Nephron (organoid): ENCODE data around the gene NLGN4Y.

ENCODE experiments used
- H3K27ac Mint-ChIP-seq, 3 experiments: 2 replicates each; pipeline ENCODE4 v1.8.0; 2020; ENCODE audit warnings: mixed read lengths in 3 of 3, mild to moderate bottlenecking in 2 of 3, moderate library complexity in 1 of 3
- H3K27me3 Mint-ChIP-seq: 2 replicates; pipeline ENCODE4 v1.8.0; 2021; ENCODE audit warnings: low read depth, mild to moderate bottlenecking, moderate library complexity, mixed read lengths
- H3K36me3 Mint-ChIP-seq: 2 replicates; pipeline ENCODE4 v1.8.0; 2020; ENCODE audit warnings: low read depth, mixed read lengths
- H3K4me1 Mint-ChIP-seq: 2 replicates; pipeline ENCODE4 v1.8.0; 2020; ENCODE audit warnings: mixed read lengths
- H3K4me3 Mint-ChIP-seq, 3 experiments: 2 replicates each; pipeline ENCODE4 v1.8.0; 2020; ENCODE audit warnings: mild to moderate bottlenecking in 3 of 3, mixed read lengths in 3 of 3, moderate library complexity in 2 of 3
- H3K9me3 Mint-ChIP-seq: 2 replicates; pipeline ENCODE4 v1.8.0; 2020; ENCODE audit warnings: mixed read lengths
- CTCF ChIP-seq, 3 experiments: fragments of 200-600 bp; sonication (generic); IDR thresholded peaks; one replicate each; pipeline ENCODE4 v1.5.0; 2021; ENCODE audit warnings: antibody characterized with exemption in 3 of 3; ENCODE audit not compliant: unreplicated experiment in 3 of 3

Gene NLGN4Y

GRCh38 chrY:14762903-14763302, 238.6 kb downstream of the NLGN4Y start:
- Mint-ChIP-seq H3K4me1 (no peaks in the 10 kb centered on the region), H3K9me3 (no peaks in the 10 kb centered on the region), H3K27me3 (no peaks in the 10 kb centered on the region), H3K4me3 (no peak overlapping the region), H3K27ac (no peak overlapping the region), H3K36me3 (no peaks in the 10 kb centered on the region)
- TF ChIP-seq CTCF (IDR thresholded peaks at IDR 0.05; ENCODE audit: unreplicated experiment in 3 of 3) = no peak

DNA sequence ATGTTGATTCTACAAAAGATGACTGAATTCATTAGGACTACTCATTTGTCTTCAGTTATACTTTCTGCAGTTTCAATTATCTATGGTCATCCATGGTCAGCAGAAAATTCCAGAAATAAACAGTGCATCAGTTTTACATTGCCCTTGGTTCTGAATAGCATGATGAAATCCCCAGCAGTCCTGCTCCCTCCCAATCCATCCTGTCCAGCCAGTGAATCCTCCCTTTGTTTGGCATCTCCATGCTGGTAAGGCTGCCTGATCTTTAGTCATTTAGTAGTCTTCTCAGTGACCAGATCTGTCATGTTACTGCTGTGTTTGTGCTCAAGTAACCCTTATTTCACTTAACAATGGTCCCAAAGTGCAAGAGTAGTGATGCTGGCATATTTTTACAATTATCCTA, 239.3 kb downstream of the NLGN4Y start:
- Mint-ChIP-seq H3K36me3 (no peaks in the 10 kb centered on the region), H3K4me1 (no peaks in the 10 kb centered on the region), H3K27ac (no peak overlapping the region), H3K27me3 (no peaks in the 10 kb centered on the region), H3K9me3 (no peaks in the 10 kb centered on the region), H3K4me3 (no peak overlapping the region)
- TF ChIP-seq CTCF (IDR thresholded peaks at IDR 0.05; ENCODE audit: unreplicated experiment in 3 of 3) = no peak

- no peaks in the 10 kb centered on the region for H3K27me3 Mint-ChIP-seq
- no peaks in the 10 kb centered on the region for H3K36me3 Mint-ChIP-seq
- no peak for TF ChIP-seq CTCF (IDR thresholded peaks at IDR 0.05; ENCODE audit: unreplicated experiment in 3 of 3)
- H3K4me3 Mint-ChIP-seq = no peak overlapping the region
- H3K9me3 Mint-ChIP-seq = no peaks in the 10 kb centered on the region
- H3K4me1 Mint-ChIP-seq = no peaks in the 10 kb centered on the region
- H3K27ac Mint-ChIP-seq = no peak overlapping the region
Measured at GRCh38 chrY:14778208-14778607, 253.9 kb downstream of the NLGN4Y start.

- Mint-ChIP-seq H3K4me1 (no peaks in the 10 kb centered on the region), H3K9me3 (no peaks in the 10 kb centered on the region), H3K27ac (no peak overlapping the region), H3K36me3 (no peaks in the 10 kb centered on the region), H3K27me3 (no peaks in the 10 kb centered on the region), H3K4me3 (no peak overlapping the region)
- TF ChIP-seq CTCF (IDR thresholded peaks at IDR 0.05; ENCODE audit: unreplicated experiment in 3 of 3) = no peak
Measured at GRCh38 chrY:14793104-14793503, 268.8 kb downstream of the NLGN4Y start.

DNA sequence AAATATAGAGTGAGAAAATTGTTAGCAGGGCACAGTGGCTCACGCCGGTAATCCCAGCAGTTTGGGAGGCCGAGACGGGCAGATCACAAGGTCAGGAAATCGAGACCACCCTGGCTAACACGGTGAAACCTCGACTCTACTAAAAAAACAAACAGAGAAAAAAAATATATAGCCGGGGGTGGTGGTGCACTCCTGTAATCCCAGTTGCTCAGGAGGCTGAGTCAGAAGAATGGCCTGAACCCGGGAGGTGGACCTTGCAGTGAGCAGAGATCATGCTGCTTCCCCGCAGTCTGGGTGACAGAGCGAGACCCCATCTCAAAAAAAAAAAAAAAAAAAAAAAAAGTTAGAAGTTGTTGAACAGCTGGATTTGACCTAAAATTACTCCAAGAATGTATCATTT, 269.3 kb downstream of the NLGN4Y start:
- Mint-ChIP-seq H3K4me3 (no peak overlapping the region), H3K4me1 (no peaks in the 10 kb centered on the region), H3K27me3 (no peaks in the 10 kb centered on the region), H3K9me3 (no peaks in the 10 kb centered on the region), H3K36me3 (no peaks in the 10 kb centered on the region), H3K27ac (no peak overlapping the region)
- no peak for TF ChIP-seq CTCF (IDR thresholded peaks at IDR 0.05; ENCODE audit: unreplicated experiment in 3 of 3)

GRCh38 chrY:14798010-14798409, 273.7 kb downstream of the NLGN4Y start:
- Mint-ChIP-seq H3K4me1 (no peaks in the 10 kb centered on the region), H3K9me3 (no peaks in the 10 kb centered on the region), H3K36me3 (no peaks in the 10 kb centered on the region), H3K27me3 (no peaks in the 10 kb centered on the region), H3K27ac (no peak overlapping the region), H3K4me3 (no peak overlapping the region)
- TF ChIP-seq CTCF (IDR thresholded peaks at IDR 0.05; ENCODE audit: unreplicated experiment in 3 of 3) = no peak
